Right lobe of liver (tissue), 6 donors: ENCODE measurements around the gene RBFOX2. TPM values are rescaled to one million over a fixed set of nuclear protein-coding genes. Genes with fewer than 3 reads are reported as not detected.

ENCODE experiments used
- ATAC-seq, 4 donors: fragments of 200-7000 bp; cut with Tn5 transposase; one replicate each; pipeline ENCODE4 v1.9.1; 2020; ENCODE audit warnings: mild to moderate bottlenecking in 4 of 4, moderate library complexity in 4 of 4
- DNase-seq, 3 donors: peaks; one replicate each; pipeline ENCODE4 v3.0.0-alpha.2; 2020
- H3K27ac ChIP-seq, 3 donors: fragments of 200-600 bp; one replicate each; pipeline ENCODE4 v1.8.0; 2022
- H3K27me3 ChIP-seq, 2 donors: fragments of 200-600 bp; one replicate each; pipeline ENCODE4 v1.8.0; 2022
- H3K36me3 ChIP-seq, 4 donors: fragments of 200-600 bp; sonication (generic) in 1 of 4; one replicate each; pipeline versions ENCODE4 v1.5.1 to v1.8.0; 2017 to 2022; ENCODE audit warnings: control low read depth in 1 of 4
- H3K4me1 ChIP-seq, 4 donors: fragments of 200-600 bp; sonication (generic) in 1 of 4; one replicate each; pipeline versions ENCODE4 v1.5.1 to v1.8.0; 2017 to 2022; ENCODE audit warnings: control low read depth in 1 of 4
- H3K4me3 ChIP-seq, 3 donors: fragments of 200-600 bp; one replicate each; pipeline ENCODE4 v1.8.0; 2022
- H3K9me3 ChIP-seq, 4 donors: fragments of 200-600 bp; sonication (generic) in 1 of 4; one replicate each; pipeline versions ENCODE4 v1.5.1 to v1.8.0; 2017 to 2022; ENCODE audit warnings: control low read depth in 1 of 4
- CTCF ChIP-seq, 4 donors: fragments of 200-600 bp in 3 of 4; fragments of 450-650 bp in 1 of 4; IDR thresholded peaks; one replicate each; pipeline versions ENCODE4 v1.5.1 to v1.8.0; 2016 to 2022; ENCODE audit warnings: antibody characterized with exemption in 4 of 4, mild to moderate bottlenecking in 2 of 4
- POLR2A ChIP-seq: fragments of 450-650 bp; IDR thresholded peaks from one replicate; pipeline ENCODE4 v1.6.1; 2017; ENCODE audit warnings: antibody characterized with exemption, mild to moderate bottlenecking
- whole genome bisulfite sequencing: methylation state at CpG from one replicate; pipeline ENCODE4 v1.1.6; 2018; ENCODE audit warnings: low coverage, low lambda C conversion rate; ENCODE audit not compliant: insufficient coverage; ENCODE audit errors: missing lambda C conversion rate; 5-methylcytosine and 5-hydroxymethylcytosine counted together
- intact Hi-C, 2 donors: fragments of 100-400 bp; cut with DNase I; formaldehyde crosslinking; loops; one replicate each; pipeline versions ENCODE4 v1.11.2 to v1.14.1; 2022
- long read RNA-seq: library from polyadenylated mRNA; unstranded; transcript quantifications from one replicate; pipeline ENCODE4 v2.0.0, GENCODE V29; 2019
- total RNA-seq, 6 experiments: library from RNA; depleted of rRNA in 2 of 6; stranded (reverse); fragments of >200 nt in 2 of 6; fragmentation: NEBNext Ultra II Directional in 3 of 6; extraction: Animal tissue kit (Norgen Biotek cat#: 25700) in 3 of 6; gene quantifications; one replicate each; pipeline versions ENCODE4 v1.1.0 to v1.2.4, GENCODE V29; 2016 to 2023
- donor health status: DM: no; HTN: yes; CAD: no.
- donor health status: DM: no; HTN: no; CAD: no.
- donor health status: DM: no; HTN: no; CAD: no.
- donor health status: DM: no; HTN: yes; CAD: no.
- donor health status: DM: no; HTN: yes; CAD: no.

RBFOX2 gene
- total RNA-seq: 10 to 100 TPM; 23.9 to 36.5 (median 29.5) TPM
- long read RNA-seq, partial matches to known transcripts: 0 of 374 reads
- long read RNA-seq, other reads (novel, unspliced or antisense): 374 of 374 reads

- H3K9me3 ChIP-seq: no peaks in the 10 kb centered on the region
- peak within 1 kb of the TSS; percentile 54 to 77 (median 74) for H3K4me3 ChIP-seq
- H3K4me1 ChIP-seq: peaks cover 0 to 33% (median 0%) of the 10 kb centered on the region in 4 donors
- TF ChIP-seq POLR2A (peak; percentile 57), CTCF (IDR thresholded peaks at IDR 0.05) (no peak)
- ATAC-seq (peak; percentile 85 to 92 (median 88)), DNase-seq (peak; percentile 96 to 99 (median 97))
- no peaks in the 10 kb centered on the region for H3K27me3 ChIP-seq
- intact Hi-C loops: no loop called here
- no peaks in the 10 kb centered on the region for H3K36me3 ChIP-seq
- H3K27ac ChIP-seq: peak within 1 kb of the TSS; percentile 56 to 80 (median 64)
- WGBS: 2% methylated on average over 7 of the region's 74 CpGs
These were observed at the start of gene RBFOX2 for GRCh38 chr22:36028646-36029405. Gene RBFOX2 (minus strand): TSS chr22:36028824. CDS start chr22:36028425, 399 bp downstream.

DNA sequence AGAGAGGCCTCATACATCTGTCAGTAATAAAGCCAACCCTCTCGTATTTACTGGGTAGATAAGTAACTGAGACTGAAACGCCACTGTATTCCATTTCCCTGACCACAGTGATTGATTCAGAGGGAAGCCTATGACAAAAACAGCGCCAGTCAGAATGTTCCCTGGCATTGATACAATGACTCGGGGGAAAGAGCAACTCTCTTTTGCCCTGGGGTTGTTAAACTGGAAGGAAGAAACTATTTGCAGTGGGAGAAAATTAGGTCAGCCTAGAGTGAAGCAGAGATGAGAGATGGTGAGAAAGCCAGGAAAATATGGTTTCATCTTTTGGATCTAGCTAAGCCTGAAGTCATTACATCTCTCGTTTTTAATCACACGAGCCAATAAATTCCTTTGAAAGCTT, 48.6 kb upstream of the RBFOX2 start:
- intact Hi-C loops: no loop called here
- Histone ChIP-seq H3K9me3 (no peaks in the 10 kb centered on the region), H3K27ac (no peak overlapping the region), H3K4me1 (no peaks in the 10 kb centered on the region), H3K27me3 (no peaks in the 10 kb centered on the region), H3K4me3 (no peak overlapping the region), H3K36me3 (no peaks in the 10 kb centered on the region)
- DNase-seq: no peak
- ATAC-seq: peak; percentile 57 to 78 (median 65)
- TF ChIP-seq CTCF (IDR thresholded peaks at IDR 0.05) (no peak), POLR2A (no peak)
- 44% methylated on average over 6 of the region's 6 CpGs for WGBS

GRCh38 chr22:36075724-36076123, 47.1 kb upstream of the RBFOX2 start:
- no peaks in the 10 kb centered on the region for H3K27me3 ChIP-seq
- 97% methylated on average over 4 of the region's 5 CpGs for WGBS
- no peak for DNase-seq
- no peaks in the 10 kb centered on the region for H3K9me3 ChIP-seq
- H3K36me3 ChIP-seq: no peaks in the 10 kb centered on the region
- H3K4me1 ChIP-seq: no peaks in the 10 kb centered on the region
- no peak for ATAC-seq
- no peak overlapping the region for H3K4me3 ChIP-seq
- intact Hi-C loops: no loop called here
- TF ChIP-seq CTCF (IDR thresholded peaks at IDR 0.05): no peak
- TF ChIP-seq POLR2A: no peak
- no peak overlapping the region for H3K27ac ChIP-seq

GRCh38 chr22:36075230-36075629, 46.6 kb upstream of the RBFOX2 start:
- Histone ChIP-seq H3K36me3 (no peaks in the 10 kb centered on the region), H3K27ac (no peak overlapping the region), H3K4me1 (no peaks in the 10 kb centered on the region), H3K27me3 (no peaks in the 10 kb centered on the region), H3K4me3 (no peak overlapping the region), H3K9me3 (no peaks in the 10 kb centered on the region)
- intact Hi-C loops: no loop called here
- no peak for TF ChIP-seq CTCF (IDR thresholded peaks at IDR 0.05)
- no peak for TF ChIP-seq POLR2A
- no CpG with 5 or more reads among the region's 5 CpGs for WGBS
- no peak for DNase-seq
- ATAC-seq: no peak
